H1 (cell line): ENCODE results near the gene CERT1.

Source experiments
- CHD2 ChIP-seq: IDR thresholded peaks from 2 replicates; pipeline ENCODE4 v1.6.1; 2012; ENCODE audit warnings: low read length, improper control_type of control experiment
- EZH2 ChIP-seq: fragments of 200-600 bp; sonication (generic); IDR thresholded peaks from 2 replicates; pipeline ENCODE4 v1.7.1; 2012; ENCODE audit warnings: low read depth, mild to moderate bottlenecking, moderate library complexity, low read length, inconsistent platforms; ENCODE audit not compliant: severe bottlenecking
- RAD21 ChIP-seq, 2 experiments: IDR thresholded peaks in 1 of 2; conservative IDR thresholded peaks in 1 of 2; 2 replicates each; pipeline ENCODE4 v1.6.1; 2011; ENCODE audit warnings: low read depth in 2 of 2, low read length in 2 of 2, improper control_type of control experiment in 1 of 2, inconsistent platforms in 1 of 2, mild to moderate bottlenecking in 1 of 2, moderate library complexity in 1 of 2
- TF ChIP-seq, protein P1 (sequence below), 3 experiments: IDR thresholded peaks; 1 replicate in 2 of 3; 2 replicates in 1 of 3; pipeline versions ENCODE4 v1.5.1 to v1.6.1; 2011; ENCODE audit warnings: low read length in 3 of 3, mild to moderate bottlenecking in 3 of 3, inconsistent platforms in 2 of 3, low read depth in 1 of 3, moderate library complexity in 1 of 3; ENCODE audit not compliant: insufficient read depth in 1 of 3; ENCODE audit errors: control extremely low read depth in 1 of 3

DNA sequence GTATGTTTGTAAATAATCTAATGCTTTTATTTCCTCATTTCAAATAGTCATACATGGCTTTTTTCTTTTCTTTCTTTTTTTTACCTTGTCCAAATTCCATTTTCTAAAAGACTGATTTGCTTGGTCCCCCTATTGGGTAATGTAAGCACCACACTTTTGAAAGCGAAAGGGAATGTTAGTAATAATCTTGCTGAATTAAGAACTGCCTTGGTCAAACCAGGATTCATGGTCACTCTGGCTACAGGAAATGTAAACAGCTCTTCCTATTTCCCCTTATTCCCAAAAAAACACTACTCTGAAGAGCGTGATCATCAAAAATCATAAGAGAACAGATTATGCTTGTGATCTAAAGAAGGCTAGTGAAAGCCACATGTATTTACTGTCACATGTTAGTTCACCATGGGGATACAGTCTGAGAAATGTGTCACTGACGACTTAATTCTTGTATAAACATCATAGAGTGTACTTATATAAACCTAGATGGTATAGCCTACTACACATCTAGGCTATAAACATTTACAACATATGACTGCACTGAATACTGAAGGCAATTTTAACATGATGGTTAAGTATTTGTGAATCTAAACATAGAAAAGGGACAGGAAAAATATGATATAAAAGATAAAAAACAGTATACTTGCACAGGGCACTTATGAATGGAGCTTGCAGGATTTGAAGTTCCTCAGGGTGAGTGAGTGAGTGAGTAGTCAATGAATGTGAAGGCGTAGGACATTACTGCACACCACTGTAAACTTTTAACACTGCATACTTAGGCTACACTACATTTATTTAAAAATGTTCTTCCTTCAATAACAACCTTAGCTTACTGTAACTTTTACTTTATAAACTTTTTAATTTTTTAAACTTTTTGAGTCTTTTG, 99.1 kb downstream of the CERT1 start:
- TF ChIP-seq, protein P1, sequence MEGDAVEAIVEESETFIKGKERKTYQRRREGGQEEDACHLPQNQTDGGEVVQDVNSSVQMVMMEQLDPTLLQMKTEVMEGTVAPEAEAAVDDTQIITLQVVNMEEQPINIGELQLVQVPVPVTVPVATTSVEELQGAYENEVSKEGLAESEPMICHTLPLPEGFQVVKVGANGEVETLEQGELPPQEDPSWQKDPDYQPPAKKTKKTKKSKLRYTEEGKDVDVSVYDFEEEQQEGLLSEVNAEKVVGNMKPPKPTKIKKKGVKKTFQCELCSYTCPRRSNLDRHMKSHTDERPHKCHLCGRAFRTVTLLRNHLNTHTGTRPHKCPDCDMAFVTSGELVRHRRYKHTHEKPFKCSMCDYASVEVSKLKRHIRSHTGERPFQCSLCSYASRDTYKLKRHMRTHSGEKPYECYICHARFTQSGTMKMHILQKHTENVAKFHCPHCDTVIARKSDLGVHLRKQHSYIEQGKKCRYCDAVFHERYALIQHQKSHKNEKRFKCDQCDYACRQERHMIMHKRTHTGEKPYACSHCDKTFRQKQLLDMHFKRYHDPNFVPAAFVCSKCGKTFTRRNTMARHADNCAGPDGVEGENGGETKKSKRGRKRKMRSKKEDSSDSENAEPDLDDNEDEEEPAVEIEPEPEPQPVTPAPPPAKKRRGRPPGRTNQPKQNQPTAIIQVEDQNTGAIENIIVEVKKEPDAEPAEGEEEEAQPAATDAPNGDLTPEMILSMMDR (IDR thresholded peaks at IDR 0.05; ENCODE audit: control extremely low read depth in 1 of 3, insufficient read depth in 1 of 3, low read depth in 1 of 3, low read length in 3 of 3), result peak in 1 of 3 experiments; percentile 17; a peak in 1 of 4 replicates
- TF ChIP-seq EZH2 (no peak), CHD2 (no peak), RAD21 (IDR thresholded peaks at IDR 0.05 in 1 of 2, conservative IDR thresholded peaks at IDR 0.05 in 1 of 2; ENCODE audit: low read depth in 2 of 2, low read length in 2 of 2) (no peak)
